Left hindlimb (tissue), 1 donor: ENCODE results near the gene MRPL57.
"Not testable (repeated sequence)": the region's sequence is repeated elsewhere in the genome, so short reads cannot be mapped to it uniquely, and the experiment has no call there.

ENCODE experiments used
- DNase-seq: peaks from one replicate; pipeline ENCODE4 v3.0.0-alpha.2; 2018

Gene MRPL57

GRCh38 chr13:21197606-21198225, 21.3 kb downstream of the MRPL57 start:
- not testable (repeated sequence) for DNase-seq

GRCh38 chr13:21198391-21198790, 21.9 kb downstream of the MRPL57 start:
- not testable (repeated sequence) for DNase-seq

- DNase-seq, result not testable (repeated sequence)
Observed at GRCh38 chr13:21201456-21202190, 25.2 kb downstream of the MRPL57 start.

GRCh38 chr13:21202767-21203531, 26.5 kb downstream of the MRPL57 start:
- no peak for DNase-seq

GRCh38 chr13:21208652-21209154, 32.2 kb downstream of the MRPL57 start:
- no peak for DNase-seq

- DNase-seq, result no peak
Observed at GRCh38 chr13:21212138-21212775, 35.8 kb downstream of the MRPL57 start.

- DNase-seq, result not testable (repeated sequence)
Observed at GRCh38 chr13:21215419-21215818, 39.0 kb downstream of the MRPL57 start.

GRCh38 chr13:21216332-21216731, 39.9 kb downstream of the MRPL57 start:
- no peak for DNase-seq

GRCh38 chr13:21218351-21219035, 42.0 kb downstream of the MRPL57 start:
- no peak for DNase-seq

- DNase-seq, result no peak
Observed at GRCh38 chr13:21219036-21219381, 42.6 kb downstream of the MRPL57 start.

GRCh38 chr13:21219716-21220115, 43.3 kb downstream of the MRPL57 start:
- DNase-seq, result not testable (repeated sequence)

- DNase-seq, result no peak
Observed at GRCh38 chr13:21221268-21221667, 44.8 kb downstream of the MRPL57 start.

GRCh38 chr13:21225082-21225481, 48.6 kb downstream of the MRPL57 start:
- DNase-seq, result no peak

- no peak for DNase-seq
Observed at GRCh38 chr13:21225841-21226581, 49.6 kb downstream of the MRPL57 start.

GRCh38 chr13:21227917-21228316, 51.5 kb downstream of the MRPL57 start:
- no peak for DNase-seq
